ENCODE data around the gene MRPL19.

GRCh38 chr2:75675908-75676307 is 29.3 kb downstream of the MRPL19 start:
- no peak for TF ChIP-seq CTCF (IDR thresholded peaks at IDR 0.05; ENCODE audit: low read depth, low read length, poor library complexity, severe bottlenecking)
- no peak for TF ChIP-seq EZH2phosphoT487 (IDR thresholded peaks at IDR 0.05; ENCODE audit: borderline replicate concordance, low read length)

Measured in DOHH2 (cell line).